Cardiac fibroblast (primary cell): ENCODE results near the gene PDCD1.
"Not testable (repeated sequence)": the region's sequence is repeated elsewhere in the genome, so short reads cannot be mapped to it uniquely, and the experiment has no call there.

Experiments
- DNase-seq, 2 donors: peaks; one replicate each; pipeline versions ENCODE4 v3.0.0 to v3.0.0-alpha.2; 2010; ENCODE audit warnings: low read depth in 2 of 2
- H3K4me3 ChIP-seq, 2 donors: replicated peaks in 1 of 2; 1 replicate in 1 of 2; 2 replicates in 1 of 2; pipeline ENCODE4 v1.5.1; 2011; ENCODE audit warnings: low read depth in 2 of 2, low read length in 2 of 2, mild to moderate bottlenecking in 2 of 2, moderate library complexity in 1 of 2
- TF ChIP-seq, protein P1 (sequence below): IDR thresholded peaks from one replicate; pipeline ENCODE4 v1.5.1; 2011; ENCODE audit warnings: low read depth, mild to moderate bottlenecking, low read length, inconsistent platforms

Gene PDCD1

DNA sequence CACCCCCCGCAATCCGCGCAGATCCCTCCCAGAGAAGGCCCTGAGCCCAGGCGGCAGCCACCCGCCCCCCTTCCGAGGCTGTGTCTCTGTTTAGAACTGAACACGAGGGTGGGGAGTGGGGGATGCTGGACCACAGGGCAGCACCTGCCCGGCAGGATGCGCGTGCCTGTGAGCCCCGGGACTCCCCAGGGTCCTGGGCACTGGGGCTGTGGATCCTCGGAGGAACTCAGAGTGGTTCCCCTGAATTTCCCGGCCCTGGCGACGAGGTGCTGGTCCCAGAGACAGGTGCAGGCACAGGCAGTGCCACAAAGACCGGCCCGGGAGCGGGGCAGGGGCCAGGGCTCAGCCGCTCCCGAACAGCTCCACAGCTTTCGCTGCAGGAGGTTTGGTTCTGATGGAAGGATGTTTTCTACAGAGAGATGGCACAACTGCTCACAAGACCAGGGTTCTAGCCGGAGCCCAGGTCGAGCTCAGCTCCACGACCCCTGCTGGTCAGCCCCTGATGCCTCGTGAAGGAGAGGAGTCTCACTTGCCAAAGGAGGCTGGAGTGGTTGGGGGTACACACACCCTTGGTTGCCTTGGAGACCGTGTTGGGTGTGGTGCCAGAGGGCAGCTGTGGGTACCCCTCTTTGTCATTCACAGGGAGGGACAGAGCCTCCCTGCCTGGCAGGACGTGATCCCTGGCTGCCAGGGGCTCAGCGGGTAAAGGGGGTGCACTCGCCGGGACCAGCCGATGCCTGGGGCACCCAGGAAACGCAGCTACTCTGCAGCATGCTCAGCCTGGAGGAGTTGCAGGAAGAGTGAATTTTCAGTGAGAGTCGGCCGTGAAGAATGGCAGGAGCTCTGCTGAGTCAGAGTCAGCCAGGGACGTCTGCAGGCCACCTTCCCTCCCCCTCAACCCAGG, 54.1 kb downstream of the PDCD1 start:
- peak; percentile 38 to 48 for DNase-seq
- TF ChIP-seq, protein P1, sequence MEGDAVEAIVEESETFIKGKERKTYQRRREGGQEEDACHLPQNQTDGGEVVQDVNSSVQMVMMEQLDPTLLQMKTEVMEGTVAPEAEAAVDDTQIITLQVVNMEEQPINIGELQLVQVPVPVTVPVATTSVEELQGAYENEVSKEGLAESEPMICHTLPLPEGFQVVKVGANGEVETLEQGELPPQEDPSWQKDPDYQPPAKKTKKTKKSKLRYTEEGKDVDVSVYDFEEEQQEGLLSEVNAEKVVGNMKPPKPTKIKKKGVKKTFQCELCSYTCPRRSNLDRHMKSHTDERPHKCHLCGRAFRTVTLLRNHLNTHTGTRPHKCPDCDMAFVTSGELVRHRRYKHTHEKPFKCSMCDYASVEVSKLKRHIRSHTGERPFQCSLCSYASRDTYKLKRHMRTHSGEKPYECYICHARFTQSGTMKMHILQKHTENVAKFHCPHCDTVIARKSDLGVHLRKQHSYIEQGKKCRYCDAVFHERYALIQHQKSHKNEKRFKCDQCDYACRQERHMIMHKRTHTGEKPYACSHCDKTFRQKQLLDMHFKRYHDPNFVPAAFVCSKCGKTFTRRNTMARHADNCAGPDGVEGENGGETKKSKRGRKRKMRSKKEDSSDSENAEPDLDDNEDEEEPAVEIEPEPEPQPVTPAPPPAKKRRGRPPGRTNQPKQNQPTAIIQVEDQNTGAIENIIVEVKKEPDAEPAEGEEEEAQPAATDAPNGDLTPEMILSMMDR, result no peak
- H3K4me3 ChIP-seq, result peak overlapping the region; percentile 38 to 45

DNA sequence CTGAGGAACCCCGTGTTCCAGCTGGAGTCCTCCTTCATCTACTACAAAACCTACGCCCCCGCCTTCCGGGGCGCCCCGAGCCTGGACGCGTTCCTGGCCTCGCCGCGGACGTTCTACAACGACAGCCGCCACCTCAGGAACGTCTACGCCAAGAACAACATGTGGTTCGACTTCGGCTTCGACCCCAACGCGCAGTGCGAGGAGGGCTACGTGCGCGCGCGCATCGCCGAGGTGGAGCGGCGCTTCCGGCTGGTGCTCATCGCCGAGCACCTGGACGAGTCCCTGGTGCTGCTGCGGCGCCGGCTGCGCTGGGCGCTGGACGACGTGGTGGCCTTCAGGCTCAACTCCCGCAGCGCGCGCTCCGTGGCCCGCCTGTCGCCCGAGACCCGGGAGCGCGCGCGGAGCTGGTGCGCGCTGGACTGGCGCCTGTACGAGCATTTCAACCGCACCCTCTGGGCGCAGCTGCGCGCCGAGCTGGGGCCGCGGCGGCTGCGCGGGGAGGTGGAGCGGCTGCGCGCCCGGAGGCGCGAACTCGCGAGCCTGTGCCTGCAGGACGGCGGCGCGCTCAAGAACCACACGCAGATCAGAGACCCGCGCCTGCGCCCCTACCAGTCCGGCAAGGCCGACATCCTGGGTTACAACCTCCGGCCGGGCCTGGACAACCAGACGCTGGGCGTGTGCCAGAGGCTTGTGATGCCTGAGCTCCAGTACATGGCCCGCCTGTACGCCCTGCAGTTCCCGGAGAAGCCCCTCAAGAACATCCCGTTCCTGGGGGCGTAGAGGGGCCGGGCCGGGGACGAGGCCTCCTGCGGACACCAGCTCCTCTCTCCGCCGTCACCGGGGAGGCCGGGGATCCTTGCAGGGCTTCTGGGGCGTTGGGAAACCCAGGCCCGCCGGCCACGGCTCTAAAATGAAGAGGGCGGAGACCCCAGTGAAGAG, 55.0 kb downstream of the PDCD1 start:
- DNase-seq, result peak; percentile 53 to 58

DNA sequence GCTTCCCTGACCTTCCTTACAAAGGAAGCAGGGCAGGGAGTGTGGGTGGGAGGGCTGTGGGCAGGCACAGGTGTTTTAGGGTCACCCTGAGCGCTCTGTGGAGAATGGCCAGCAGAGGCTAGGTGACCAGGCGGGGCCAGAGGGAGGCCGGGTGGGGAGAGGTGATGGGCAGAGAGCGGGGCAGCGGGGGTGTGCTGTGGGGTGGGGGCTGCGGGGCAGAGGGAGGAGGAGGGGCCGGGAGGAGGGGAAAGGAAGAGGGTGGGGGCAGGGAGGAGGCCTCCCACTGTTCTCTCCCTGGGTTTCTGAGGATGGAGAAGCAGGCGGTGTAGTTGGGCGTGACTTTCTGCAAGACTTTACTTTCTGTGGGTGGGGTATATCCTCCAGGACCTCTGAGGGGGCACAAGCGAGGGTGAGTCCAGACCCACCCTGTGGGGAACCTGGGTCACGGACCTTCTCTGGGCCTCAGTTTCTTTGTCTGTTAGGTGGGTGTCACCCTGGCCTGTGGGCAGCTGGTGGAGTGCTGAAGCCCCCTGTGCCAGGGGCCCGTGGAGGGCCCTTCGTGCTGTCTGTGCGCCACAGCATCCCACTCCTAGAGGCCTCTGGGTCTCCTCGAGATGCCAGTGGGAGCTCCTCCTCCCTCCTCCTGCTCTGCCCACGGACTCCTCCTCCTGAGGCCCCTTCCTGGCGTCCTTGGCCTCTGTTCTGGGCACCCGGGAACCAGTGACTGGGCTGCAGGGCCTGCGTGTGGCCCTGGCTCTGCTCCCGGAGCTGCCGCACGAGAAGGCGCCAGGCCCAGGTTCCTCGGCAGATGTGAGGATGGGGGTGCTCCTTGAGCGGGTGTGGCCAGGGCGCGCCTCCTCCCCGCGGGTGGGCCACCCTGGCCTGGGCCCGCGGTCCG, 56.0 kb downstream of the PDCD1 start:
- TF ChIP-seq, protein P1, result no peak
- no peak for DNase-seq
- no peak overlapping the region for H3K4me3 ChIP-seq

More for the DNA sequence above, 55.0 kb downstream of the PDCD1 start:
- H3K4me3 ChIP-seq, result peak overlapping the region; percentile 38 to 45
- TF ChIP-seq, protein P1, result no peak

DNA sequence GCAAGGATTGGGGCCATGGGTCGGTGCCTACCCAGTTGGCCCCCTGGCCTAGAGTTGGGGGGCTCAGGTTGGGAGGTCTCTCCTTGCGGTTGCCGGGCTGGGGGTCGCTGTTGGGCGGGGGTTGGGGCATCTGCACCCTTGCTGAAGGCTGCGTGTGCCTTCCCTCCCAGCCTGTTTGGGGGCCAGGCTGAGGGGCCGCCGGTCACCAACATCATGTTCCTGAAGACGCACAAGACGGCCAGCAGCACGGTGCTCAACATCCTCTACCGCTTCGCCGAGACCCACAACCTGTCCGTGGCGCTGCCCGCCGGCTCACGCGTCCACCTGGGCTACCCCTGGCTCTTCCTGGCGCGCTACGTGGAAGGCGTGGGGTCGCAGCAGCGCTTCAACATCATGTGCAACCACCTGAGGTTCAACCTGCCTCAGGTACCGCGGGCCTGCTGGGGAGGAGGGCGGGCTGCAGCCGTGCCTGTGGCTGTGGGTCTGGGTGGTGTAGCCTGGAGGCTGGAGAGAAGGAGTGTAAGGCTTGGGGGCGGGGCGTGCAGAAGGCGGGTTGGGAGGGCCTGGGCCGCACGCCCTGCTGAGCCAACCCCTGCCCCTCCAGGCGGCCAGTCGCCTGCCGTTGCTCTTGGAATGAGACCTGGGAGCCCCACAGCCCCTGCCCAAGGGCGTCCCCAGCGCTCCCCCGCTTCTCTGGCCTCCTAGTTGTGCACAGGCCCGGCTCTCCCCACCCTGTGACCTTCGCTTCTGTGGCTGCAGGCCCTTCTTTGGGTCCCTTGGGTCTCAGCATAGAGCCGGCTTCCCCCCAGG, 56.9 kb downstream of the PDCD1 start:
- no peak for DNase-seq
- no peak overlapping the region for H3K4me3 ChIP-seq
- TF ChIP-seq, protein P1, result no peak

DNA sequence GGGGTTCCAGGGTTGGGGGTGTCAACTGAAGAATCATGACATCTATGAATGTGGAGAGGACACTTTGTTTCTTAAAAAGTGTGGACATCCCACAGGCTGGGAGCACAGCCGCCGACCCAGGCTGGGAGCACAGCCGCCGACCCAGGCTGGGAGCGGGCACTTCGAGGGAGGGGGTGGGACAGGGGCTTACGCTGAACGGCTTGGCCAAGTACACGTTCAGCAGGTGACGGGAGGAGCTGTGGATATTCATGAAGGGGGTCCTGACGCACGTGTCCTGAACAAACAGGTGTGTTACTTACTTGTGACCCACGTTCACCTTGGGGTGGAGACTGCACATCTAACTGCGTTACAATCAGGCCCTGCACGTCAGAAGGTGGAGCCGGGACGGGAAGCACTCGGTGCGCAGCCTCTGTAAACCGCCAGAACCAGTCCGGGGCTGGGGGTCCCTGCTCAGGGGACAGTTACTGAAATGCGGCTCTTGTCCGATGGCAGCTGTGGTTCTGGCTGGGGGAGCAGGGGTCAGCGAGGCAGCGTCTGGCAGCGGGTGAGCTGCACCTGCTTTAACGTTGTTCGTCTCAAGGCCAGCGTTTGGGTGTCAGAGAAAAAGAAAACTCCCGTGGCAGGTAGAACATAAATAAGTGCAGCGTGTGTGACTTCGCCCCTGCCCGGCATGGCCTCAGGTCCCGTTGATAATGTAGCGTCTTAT, 58.3 kb downstream of the PDCD1 start:
- not testable (repeated sequence) for H3K4me3 ChIP-seq, DNase-seq
